Measurements from ENCODE around the gene NABP1.

NABP1 gene

DNA sequence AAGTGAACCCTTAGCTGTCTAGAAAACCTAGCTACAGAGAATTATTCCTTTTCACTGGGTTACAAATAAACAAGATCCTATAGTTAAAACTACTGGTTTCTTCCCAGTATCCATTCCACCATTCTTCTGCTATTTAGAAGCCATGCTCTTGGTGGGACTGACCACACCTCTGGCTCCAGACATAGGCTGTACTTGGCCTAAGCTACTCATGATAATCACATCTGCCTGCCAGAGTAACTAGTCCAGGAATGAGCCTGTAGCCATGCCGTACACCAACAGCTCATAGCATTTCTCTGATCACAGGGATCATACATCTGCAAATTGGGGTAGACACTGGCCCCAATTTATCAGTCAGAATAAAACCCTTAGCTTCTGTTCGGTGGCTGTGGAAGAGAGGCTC lies 33.7 kb downstream of the NABP1 start:
- TF ChIP-seq ZNF565 (CRISPR knock-in tag; conservative IDR thresholded peaks at IDR 0.05; ENCODE audit: low read depth) (no peak), BACH2 (CRISPR knock-in tag; IDR thresholded peaks at IDR 0.05; ENCODE audit: borderline replicate concordance) (no peak), RARB (CRISPR knock-in tag; IDR thresholded peaks at IDR 0.05) (no peak), PPARA (CRISPR knock-in tag; IDR thresholded peaks at IDR 0.05; ENCODE audit: borderline replicate concordance) (no peak), ZFP3 (CRISPR knock-in tag; IDR thresholded peaks at IDR 0.05) (no peak), CREB5 (CRISPR knock-in tag; IDR thresholded peaks at IDR 0.05; ENCODE audit: low read depth) (no peak), CSDC2 (CRISPR knock-in tag; IDR thresholded peaks at IDR 0.05) (no peak), GLIS3 (CRISPR knock-in tag; IDR thresholded peaks at IDR 0.05) (no peak), ZNF8 (CRISPR knock-in tag; IDR thresholded peaks at IDR 0.05) (no peak)
- TF ChIP-seq, protein P1, sequence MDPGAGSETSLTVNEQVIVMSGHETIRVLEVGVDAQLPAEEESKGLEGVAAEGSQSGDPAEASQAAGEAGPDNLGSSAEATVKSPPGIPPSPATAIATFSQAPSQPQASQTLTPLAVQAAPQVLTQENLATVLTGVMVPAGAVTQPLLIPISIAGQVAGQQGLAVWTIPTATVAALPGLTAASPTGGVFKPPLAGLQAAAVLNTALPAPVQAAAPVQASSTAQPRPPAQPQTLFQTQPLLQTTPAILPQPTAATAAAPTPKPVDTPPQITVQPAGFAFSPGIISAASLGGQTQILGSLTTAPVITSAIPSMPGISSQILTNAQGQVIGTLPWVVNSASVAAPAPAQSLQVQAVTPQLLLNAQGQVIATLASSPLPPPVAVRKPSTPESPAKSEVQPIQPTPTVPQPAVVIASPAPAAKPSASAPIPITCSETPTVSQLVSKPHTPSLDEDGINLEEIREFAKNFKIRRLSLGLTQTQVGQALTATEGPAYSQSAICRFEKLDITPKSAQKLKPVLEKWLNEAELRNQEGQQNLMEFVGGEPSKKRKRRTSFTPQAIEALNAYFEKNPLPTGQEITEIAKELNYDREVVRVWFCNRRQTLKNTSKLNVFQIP (CRISPR knock-in tag; IDR thresholded peaks at IDR 0.05; ENCODE audit: borderline replicate concordance, low read depth) = no peak
- ATAC-seq = no peak

DNA sequence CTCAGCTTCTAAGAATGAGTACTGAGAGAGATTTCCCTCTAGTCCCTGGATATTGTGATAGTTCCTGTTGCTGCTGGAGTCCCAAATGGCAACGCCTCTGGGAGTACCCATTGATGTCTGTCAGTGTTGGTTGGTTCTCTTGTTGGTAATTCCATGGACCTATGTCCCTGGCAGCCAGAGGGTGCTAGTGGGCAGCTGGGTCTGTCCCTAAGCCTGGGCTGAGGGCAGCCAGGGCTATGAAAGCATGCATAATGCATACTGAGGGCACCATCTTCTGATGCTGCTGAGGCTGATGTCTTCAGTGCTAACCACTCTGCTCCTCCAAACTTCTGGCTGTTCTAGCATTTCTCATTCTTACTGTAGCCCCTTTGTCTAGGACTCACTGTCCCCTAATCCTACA lies 35.9 kb downstream of the NABP1 start:
- ATAC-seq = no peak
- TF ChIP-seq TOX (CRISPR knock-in tag; IDR thresholded peaks at IDR 0.05; ENCODE audit: borderline replicate concordance) (no peak), ZNF565 (CRISPR knock-in tag; conservative IDR thresholded peaks at IDR 0.05; ENCODE audit: low read depth) (no peak), GLIS3 (CRISPR knock-in tag; IDR thresholded peaks at IDR 0.05) (no peak), PPARA (CRISPR knock-in tag; IDR thresholded peaks at IDR 0.05; ENCODE audit: borderline replicate concordance) (no peak), ZFP30 (CRISPR knock-in tag; IDR thresholded peaks at IDR 0.05) (no peak), ZNF8 (CRISPR knock-in tag; IDR thresholded peaks at IDR 0.05) (no peak), ARNTL (CRISPR knock-in tag; IDR thresholded peaks at IDR 0.05; ENCODE audit: borderline replicate concordance, low read depth) (no peak), ZC3H10 (CRISPR knock-in tag; IDR thresholded peaks at IDR 0.05) (no peak), ZFP3 (CRISPR knock-in tag; IDR thresholded peaks at IDR 0.05) (no peak), CSDC2 (CRISPR knock-in tag; IDR thresholded peaks at IDR 0.05) (no peak), ESRRG (CRISPR knock-in tag; IDR thresholded peaks at IDR 0.05) (no peak), PATZ1 (CRISPR knock-in tag; IDR thresholded peaks at IDR 0.05; ENCODE audit: borderline replicate concordance) (no peak)
- TF ChIP-seq, protein P1 (CRISPR knock-in tag; IDR thresholded peaks at IDR 0.05; ENCODE audit: borderline replicate concordance, low read depth) = no peak

- TF ChIP-seq CREB5 (CRISPR knock-in tag; IDR thresholded peaks at IDR 0.05; ENCODE audit: low read depth) (no peak), GLIS3 (CRISPR knock-in tag; IDR thresholded peaks at IDR 0.05) (no peak), BACH2 (CRISPR knock-in tag; IDR thresholded peaks at IDR 0.05; ENCODE audit: borderline replicate concordance) (no peak), CSDC2 (CRISPR knock-in tag; IDR thresholded peaks at IDR 0.05) (no peak), ZNF70 (CRISPR knock-in tag; IDR thresholded peaks at IDR 0.05) (no peak), TCF4 (CRISPR knock-in tag; IDR thresholded peaks at IDR 0.05; ENCODE audit: borderline replicate concordance) (no peak), PPARA (CRISPR knock-in tag; IDR thresholded peaks at IDR 0.05; ENCODE audit: borderline replicate concordance) (no peak), RARB (CRISPR knock-in tag; IDR thresholded peaks at IDR 0.05) (no peak), ZC3H10 (CRISPR knock-in tag; IDR thresholded peaks at IDR 0.05) (no peak), ZFP3 (CRISPR knock-in tag; IDR thresholded peaks at IDR 0.05) (no peak), SNAI2 (CRISPR knock-in tag; IDR thresholded peaks at IDR 0.05) (no peak)
- no peak for ATAC-seq
Measured at GRCh38 chr2:191714925-191715324, 37.0 kb downstream of the NABP1 start.

DNA sequence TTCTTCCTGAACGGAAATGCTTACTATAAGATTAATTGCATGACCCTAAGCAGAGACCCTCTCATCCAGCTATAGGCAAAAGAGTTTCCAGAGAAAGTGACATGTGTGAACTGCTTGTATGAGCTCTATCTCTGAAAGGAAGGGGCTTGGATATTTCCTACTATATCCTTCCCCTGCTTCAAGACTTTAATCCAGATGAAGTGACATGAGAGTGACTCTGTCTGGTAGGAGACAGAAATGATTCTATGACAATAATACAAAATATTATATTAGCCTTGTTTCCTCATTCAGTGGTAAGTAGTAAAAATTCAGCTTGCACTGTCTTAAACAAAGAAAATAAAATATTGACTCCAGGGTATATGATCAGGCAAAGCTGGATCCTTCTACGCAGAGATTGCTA lies 37.5 kb downstream of the NABP1 start:
- no peak for ATAC-seq
- TF ChIP-seq PPARA (CRISPR knock-in tag; IDR thresholded peaks at IDR 0.05; ENCODE audit: borderline replicate concordance) (no peak), ZNF8 (CRISPR knock-in tag; IDR thresholded peaks at IDR 0.05) (no peak), ZFP30 (CRISPR knock-in tag; IDR thresholded peaks at IDR 0.05) (no peak), CREB5 (CRISPR knock-in tag; IDR thresholded peaks at IDR 0.05; ENCODE audit: low read depth) (no peak), TCF4 (CRISPR knock-in tag; IDR thresholded peaks at IDR 0.05; ENCODE audit: borderline replicate concordance) (no peak), ZNF70 (CRISPR knock-in tag; IDR thresholded peaks at IDR 0.05) (no peak), ZC3H10 (CRISPR knock-in tag; IDR thresholded peaks at IDR 0.05) (no peak), ISL1 (CRISPR knock-in tag; IDR thresholded peaks at IDR 0.05) (no peak), ARNTL (CRISPR knock-in tag; IDR thresholded peaks at IDR 0.05; ENCODE audit: borderline replicate concordance, low read depth) (no peak), ZNF565 (CRISPR knock-in tag; conservative IDR thresholded peaks at IDR 0.05; ENCODE audit: low read depth) (no peak)
- TF ChIP-seq, protein P2, sequence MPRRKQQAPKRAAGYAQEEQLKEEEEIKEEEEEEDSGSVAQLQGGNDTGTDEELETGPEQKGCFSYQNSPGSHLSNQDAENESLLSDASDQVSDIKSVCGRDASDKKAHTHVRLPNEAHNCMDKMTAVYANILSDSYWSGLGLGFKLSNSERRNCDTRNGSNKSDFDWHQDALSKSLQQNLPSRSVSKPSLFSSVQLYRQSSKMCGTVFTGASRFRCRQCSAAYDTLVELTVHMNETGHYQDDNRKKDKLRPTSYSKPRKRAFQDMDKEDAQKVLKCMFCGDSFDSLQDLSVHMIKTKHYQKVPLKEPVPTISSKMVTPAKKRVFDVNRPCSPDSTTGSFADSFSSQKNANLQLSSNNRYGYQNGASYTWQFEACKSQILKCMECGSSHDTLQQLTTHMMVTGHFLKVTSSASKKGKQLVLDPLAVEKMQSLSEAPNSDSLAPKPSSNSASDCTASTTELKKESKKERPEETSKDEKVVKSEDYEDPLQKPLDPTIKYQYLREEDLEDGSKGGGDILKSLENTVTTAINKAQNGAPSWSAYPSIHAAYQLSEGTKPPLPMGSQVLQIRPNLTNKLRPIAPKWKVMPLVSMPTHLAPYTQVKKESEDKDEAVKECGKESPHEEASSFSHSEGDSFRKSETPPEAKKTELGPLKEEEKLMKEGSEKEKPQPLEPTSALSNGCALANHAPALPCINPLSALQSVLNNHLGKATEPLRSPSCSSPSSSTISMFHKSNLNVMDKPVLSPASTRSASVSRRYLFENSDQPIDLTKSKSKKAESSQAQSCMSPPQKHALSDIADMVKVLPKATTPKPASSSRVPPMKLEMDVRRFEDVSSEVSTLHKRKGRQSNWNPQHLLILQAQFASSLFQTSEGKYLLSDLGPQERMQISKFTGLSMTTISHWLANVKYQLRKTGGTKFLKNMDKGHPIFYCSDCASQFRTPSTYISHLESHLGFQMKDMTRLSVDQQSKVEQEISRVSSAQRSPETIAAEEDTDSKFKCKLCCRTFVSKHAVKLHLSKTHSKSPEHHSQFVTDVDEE (CRISPR knock-in tag; IDR thresholded peaks at IDR 0.05) = no peak

Data from SK-N-SH treated with all-trans-retinoic acid at 6 μM for 48 hours (cell line).